Stomach (tissue), 4 donors: Measurements from ENCODE around the gene TADA2B.

ENCODE experiments used
- CTCF ChIP-seq, 7 experiments: fragments of 450-650 bp in 4 of 7; fragments of 200-600 bp in 3 of 7; sonication (generic) in 3 of 7; IDR thresholded peaks; one replicate each; pipeline ENCODE4 v1.5.1; 2016 to 2019; ENCODE audit warnings: antibody characterized with exemption in 7 of 7, control low read depth in 2 of 7, mild to moderate bottlenecking in 1 of 7
- POLR2A ChIP-seq, 4 donors: fragments of 450-650 bp; IDR thresholded peaks; one replicate each; pipeline ENCODE4 v1.6.1; 2016; ENCODE audit warnings: antibody characterized with exemption in 4 of 4, control low read depth in 2 of 4, mild to moderate bottlenecking in 1 of 4, moderate library complexity in 1 of 4

GRCh38 chr4:7000421-7001176, 42.6 kb upstream of the TADA2B start:
- TF ChIP-seq CTCF (IDR thresholded peaks at IDR 0.05): no peak
- no peak for TF ChIP-seq POLR2A (IDR thresholded peaks at IDR 0.05)
